ENCODE measurements around the gene MRPL40. TPM values are rescaled to one million over a fixed set of nuclear protein-coding genes. Genes with fewer than 3 reads are reported as not detected.

Gene MRPL40
- total RNA-seq, 4 donors from 2014 or later: 7.0 to 27.2 (median 10.2) TPM

DNA sequence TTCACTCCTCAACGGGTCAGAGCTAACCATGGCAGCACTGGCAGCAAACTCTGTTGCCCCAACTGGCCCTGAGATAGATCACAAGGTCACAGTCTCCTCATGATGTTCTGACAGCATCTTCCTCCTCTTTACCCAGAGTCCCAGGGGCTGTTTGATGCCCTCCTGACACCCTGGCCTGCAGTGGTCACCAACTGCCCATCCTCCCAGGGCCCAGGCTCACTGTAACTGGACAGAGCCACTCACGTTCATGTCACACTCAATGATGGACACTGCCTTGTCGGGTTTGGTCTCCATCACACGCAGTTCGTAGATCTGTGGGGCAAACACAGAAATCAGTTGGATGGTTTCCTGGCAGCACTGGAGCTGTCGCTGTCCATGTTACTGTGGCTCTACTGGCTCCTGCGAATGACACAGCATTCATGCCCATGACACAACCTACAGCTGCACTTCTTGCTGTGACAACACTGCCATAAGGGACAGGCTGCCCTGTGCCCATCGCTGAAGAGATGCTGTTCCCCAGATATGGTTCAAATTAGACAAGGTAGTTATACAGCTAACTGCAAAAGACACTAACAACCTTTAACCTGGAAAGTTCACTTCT is 25.6 kb downstream of the MRPL40 start:
- no peaks in the 10 kb centered on the region for H3K9me3 ChIP-seq
- H3K36me3 ChIP-seq: peaks cover 0 to 76% (median 0%) of the 10 kb centered on the region in 3 donors
- no peaks in the 10 kb centered on the region for H3K4me1 ChIP-seq
- TF ChIP-seq CTCF (IDR thresholded peaks at IDR 0.05): no peak
- TF ChIP-seq POLR2A (IDR thresholded peaks at IDR 0.05): no peak
- H3K27ac ChIP-seq: no peak overlapping the region
- DNase-seq: no peak
- H3K4me3 ChIP-seq: no peak overlapping the region
- H3K27me3 ChIP-seq: no peaks in the 10 kb centered on the region

DNA sequence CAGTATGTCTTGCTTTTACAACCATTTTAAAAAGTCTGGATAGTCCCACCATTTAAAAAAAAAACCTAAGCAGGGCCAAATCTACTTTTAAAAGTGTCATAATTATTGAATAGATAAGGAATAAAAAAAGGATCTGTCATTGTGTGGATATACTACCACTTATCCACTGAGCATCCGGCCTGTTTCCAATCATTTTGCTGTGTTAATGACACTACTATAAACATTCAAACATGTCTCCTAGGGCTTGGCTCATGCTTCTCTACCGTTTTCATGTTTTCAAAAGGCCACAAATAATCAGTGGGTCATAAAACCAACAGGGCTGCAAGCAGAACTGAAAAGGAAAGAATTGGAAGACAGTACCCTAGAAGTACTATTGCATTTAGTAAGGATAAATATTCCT is 27.7 kb downstream of the MRPL40 start:
- Histone ChIP-seq H3K27ac (no peak overlapping the region), H3K36me3 (peaks cover 0 to 73% (median 0%) of the 10 kb centered on the region in 3 donors)
- TF ChIP-seq CTCF (IDR thresholded peaks at IDR 0.05): no peak

DNA sequence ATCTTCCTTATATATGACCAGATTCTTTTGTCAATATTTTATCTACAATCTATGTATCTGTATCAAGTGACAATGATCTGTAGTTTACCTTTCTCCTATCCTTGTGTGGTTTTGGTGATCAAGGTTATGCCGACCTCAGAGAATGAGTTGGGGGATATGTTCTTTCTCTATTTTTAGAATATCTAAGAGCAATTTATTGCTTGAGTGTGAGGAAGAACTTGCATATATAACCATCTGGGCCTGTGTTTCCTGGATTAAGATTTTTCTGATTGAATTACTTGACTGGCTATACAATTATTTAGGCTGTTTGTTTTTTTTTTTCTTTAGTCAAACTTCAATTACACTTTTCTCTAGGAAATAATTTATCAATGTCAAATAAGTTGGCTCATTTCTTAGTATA is 29.2 kb downstream of the MRPL40 start:
- DNase-seq: no peak
- no peaks in the 10 kb centered on the region for H3K27me3 ChIP-seq
- no peaks in the 10 kb centered on the region for H3K9me3 ChIP-seq
- no peak overlapping the region for H3K4me3 ChIP-seq
- H3K4me1 ChIP-seq: no peaks in the 10 kb centered on the region
- TF ChIP-seq CTCF (IDR thresholded peaks at IDR 0.05) (no peak), POLR2A (IDR thresholded peaks at IDR 0.05) (no peak)
- no peak overlapping the region for H3K27ac ChIP-seq
- peaks cover 0 to 73% (median 2%) of the 10 kb centered on the region in 3 donors for H3K36me3 ChIP-seq

More for the DNA sequence above, 27.7 kb downstream of the MRPL40 start:
- DNase-seq: no peak
- no peaks in the 10 kb centered on the region for H3K4me1 ChIP-seq
- no peaks in the 10 kb centered on the region for H3K9me3 ChIP-seq
- H3K4me3 ChIP-seq: no peak overlapping the region
- no peaks in the 10 kb centered on the region for H3K27me3 ChIP-seq

- Histone ChIP-seq H3K9me3 (no peaks in the 10 kb centered on the region), H3K27me3 (no peaks in the 10 kb centered on the region), H3K4me3 (no peak overlapping the region), H3K36me3 (peaks cover 0 to 73% (median 2%) of the 10 kb centered on the region in 3 donors), H3K27ac (no peak overlapping the region), H3K4me1 (no peaks in the 10 kb centered on the region)
- TF ChIP-seq POLR2A (IDR thresholded peaks at IDR 0.05) (no peak), CTCF (IDR thresholded peaks at IDR 0.05) (no peak)
- DNase-seq: no peak
These were observed 30.7 kb downstream of the MRPL40 start for GRCh38 chr22:19463008-19463407.

- Histone ChIP-seq H3K4me1 (no peaks in the 10 kb centered on the region), H3K27me3 (no peaks in the 10 kb centered on the region), H3K4me3 (no peak overlapping the region), H3K27ac (no peak overlapping the region), H3K36me3 (peaks cover 0 to 75% (median 2%) of the 10 kb centered on the region in 3 donors), H3K9me3 (no peaks in the 10 kb centered on the region)
- TF ChIP-seq CTCF (IDR thresholded peaks at IDR 0.05) (no peak), POLR2A (IDR thresholded peaks at IDR 0.05) (no peak)
- no peak for DNase-seq
These were observed 31.4 kb downstream of the MRPL40 start for GRCh38 chr22:19463491-19464469.
